K562 (cell line): ENCODE measurements around the gene ZNRD2. TPM values are rescaled to one million over a fixed set of nuclear protein-coding genes. Genes with fewer than 3 reads are reported as not detected.

Experiments used
- CEBPG ChIP-seq, 3 experiments: fragments of 200-800 bp in 1 of 3; sonication (Bioruptor generic) in 1 of 3; sonication (generic) in 1 of 3; formaldehyde crosslinking in 1 of 3; IDR thresholded peaks in 2 of 3; conservative IDR thresholded peaks in 1 of 3; 2 replicates each; pipeline versions ENCODE4 v1.6.1 to v1.8.0; 2016 to 2022; ENCODE audit warnings: missing compliant biosample characterization in 2 of 3, missing genetic modification characterization in 2 of 3, mild to moderate bottlenecking in 1 of 3, missing genetic modification reagents in 1 of 3
- E2F8 ChIP-seq: fragments of 450-650 bp; IDR thresholded peaks from 2 replicates; pipeline ENCODE4 v1.7.1; 2018; ENCODE audit warnings: mild to moderate bottlenecking, low read depth; ENCODE audit not compliant: partially characterized antibody
- HES1 ChIP-seq: fragments of 450-650 bp; IDR thresholded peaks from 2 replicates; pipeline ENCODE4 v1.6.1; 2016; ENCODE audit warnings: low read depth, mild to moderate bottlenecking, moderate library complexity
- MIER1 ChIP-seq: fragments of 450-650 bp; IDR thresholded peaks from 2 replicates; pipeline ENCODE4 v1.6.1; 2016; ENCODE audit warnings: antibody characterized with exemption, mild to moderate bottlenecking, low read depth
- MXD1 ChIP-seq: fragments of 250-450 bp; sonication (Bioruptor Pico); IDR thresholded peaks from 2 replicates; pipeline ENCODE4 v1.8.0; 2021; ENCODE audit warnings: borderline replicate concordance, mild to moderate bottlenecking, moderate library complexity; ENCODE audit not compliant: poor library complexity, severe bottlenecking
- NBN ChIP-seq: fragments of 450-650 bp; IDR thresholded peaks from 2 replicates; pipeline ENCODE4 v1.6.1; 2016; ENCODE audit warnings: low read depth, mild to moderate bottlenecking
- NR3C1 ChIP-seq: sonication (generic); formaldehyde crosslinking; IDR thresholded peaks from 2 replicates; pipeline ENCODE4 v1.8.1; 2022; ENCODE audit warnings: missing genetic modification reagents
- RBM22 ChIP-seq: fragments of 200-400 bp; formaldehyde crosslinking; IDR thresholded peaks from 2 replicates; pipeline ENCODE4 v1.6.1; 2018; ENCODE audit warnings: low read length, low read depth; ENCODE audit not compliant: poor library complexity, severe bottlenecking
- THRA ChIP-seq: fragments of 450-650 bp; IDR thresholded peaks from 2 replicates; pipeline ENCODE4 v1.6.1; 2017; ENCODE audit warnings: mild to moderate bottlenecking, moderate library complexity
- U2AF1 ChIP-seq: fragments of 200-400 bp; formaldehyde crosslinking; optimal IDR thresholded peaks from 2 replicates; pipeline ENCODE3; 2017; ENCODE audit warnings: mild to moderate bottlenecking, low read depth, low read length, moderate library complexity
- XRCC4 ChIP-seq: IDR thresholded peaks from one replicate; pipeline ENCODE4 v1.6.1; 2011; ENCODE audit not compliant: insufficient read depth, insufficient read length; ENCODE audit errors: extremely low read depth
- ZNF316 ChIP-seq: fragments of 450-650 bp; IDR thresholded peaks from 2 replicates; pipeline ENCODE4 v1.6.1; 2016
- ZNF398 ChIP-seq: fragments of 250-450 bp; sonication (Bioruptor Pico); IDR thresholded peaks from 2 replicates; pipeline ENCODE4 v1.8.0; 2021; ENCODE audit warnings: moderate library complexity, mild to moderate bottlenecking, inconsistent platforms
- ZNF764 ChIP-seq: fragments of 250-450 bp; sonication (Bioruptor Pico); IDR thresholded peaks from 2 replicates; pipeline ENCODE4 v1.4.0; 2020; ENCODE audit warnings: low read depth, mild to moderate bottlenecking, moderate library complexity
- polyA plus RNA-seq, 8 experiments: library from polyadenylated mRNA; depleted of rRNA in 4 of 8; stranded (reverse) in 5 of 8; unstranded in 3 of 8; fragments of >200 nt; fragmentation: Nextera tagmentation in 2 of 8; fragmentation: Illumina TruSeq in 1 of 8; extraction: Ambion mirVana in 2 of 8; extraction: Trizol in 1 of 8; gene quantifications; 2 replicates each; pipeline versions ENCODE4 v1.2.1 to v1.2.3, GENCODE V29; 2011 to 2014; ENCODE audit warnings: inconsistent platforms in 1 of 8, missing spikeins in 1 of 8
- total RNA-seq, 7 experiments: library from RNA; depleted of rRNA in 6 of 7; stranded (reverse); fragments of >200 nt in 6 of 7; fragmentation: Illumina TruSeq in 2 of 7; extraction: Trizol in 2 of 7; gene quantifications; 2 replicates each; pipeline versions ENCODE4 v1.2.1 to v1.2.3, GENCODE V29; 2011 to 2021; ENCODE audit warnings: low replicate concordance in 1 of 7
- TF ChIP-seq, protein P1 (sequence below): fragments of 250-450 bp; sonication (Bioruptor Pico); IDR thresholded peaks from 2 replicates; pipeline ENCODE4 v1.8.0; 2022; ENCODE audit warnings: moderate library complexity, mild to moderate bottlenecking, inconsistent platforms

The ZNRD2 gene
- total and polyA plus RNA-seq, 9 of the 15 experiments (the other 6 are each of a cell fraction or from before 2014, with no cell fraction given), result 13.4 to 129 (median 60.4) TPM

DNA sequence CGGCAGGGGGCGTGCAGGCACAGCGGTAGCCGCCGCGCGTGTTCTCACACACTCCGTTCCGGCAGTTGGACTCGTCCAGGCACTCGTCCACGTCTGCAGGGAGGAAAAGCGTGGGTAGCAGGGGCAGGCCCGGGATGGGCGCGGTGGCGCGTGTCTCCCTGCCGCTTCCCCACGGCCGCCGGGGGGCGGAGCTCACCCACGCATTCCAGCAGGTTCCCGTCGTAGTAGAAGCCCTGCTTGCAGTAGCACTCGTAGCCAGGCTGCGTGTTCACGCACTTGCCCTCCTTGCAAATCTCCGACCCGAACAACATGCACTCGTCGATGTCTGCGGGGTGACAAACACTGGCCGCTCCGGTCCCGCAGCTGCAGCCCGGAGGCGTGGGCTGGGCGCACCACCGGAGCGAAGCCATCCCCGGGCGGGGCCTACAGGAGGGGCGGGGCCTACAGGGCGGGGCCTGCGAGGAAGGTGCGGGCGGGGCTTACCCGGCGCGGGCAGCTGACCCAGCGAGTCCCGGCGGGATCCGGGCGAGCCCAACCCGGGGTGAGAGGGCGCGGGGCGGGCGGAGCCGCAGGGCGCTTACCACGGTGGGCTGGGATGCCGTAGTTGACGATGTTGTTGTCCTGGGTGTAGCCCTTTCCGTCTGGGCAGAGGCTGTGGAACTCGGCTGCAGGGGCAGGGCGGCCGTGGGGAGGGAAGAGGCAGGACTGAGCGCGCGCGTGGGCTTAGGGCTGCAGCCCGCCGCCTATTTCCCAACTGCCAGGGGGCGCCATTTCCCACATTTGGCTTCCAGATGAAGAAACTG, 29.8 kb upstream of the ZNRD2 start (continued):
- no peak for TF ChIP-seq U2AF1
- TF ChIP-seq CEBPG (CRISPR knock-in tag; IDR thresholded peaks at IDR 0.05), result peak; percentile 50; the same call in 1 of the 2 replicates
- TF ChIP-seq CEBPG (tag; conservative IDR thresholded peaks at IDR 0.05 in 1 of 2, IDR thresholded peaks at IDR 0.05 in 1 of 2), result peak in 1 of 2 experiments; percentile 70; a peak in 2 of 4 replicates
- no peak for TF ChIP-seq ZNF764 (CRISPR knock-in tag)
- no peak for TF ChIP-seq THRA
- no peak for TF ChIP-seq XRCC4
- TF ChIP-seq ZNF316, result peak; percentile 88
- TF ChIP-seq MXD1 (CRISPR knock-in tag), result no peak
- TF ChIP-seq RBM22, result no peak
- TF ChIP-seq NBN, result no peak
- no peak for TF ChIP-seq MIER1
- no peak for TF ChIP-seq ZNF398 (CRISPR knock-in tag)
- TF ChIP-seq, protein P1, sequence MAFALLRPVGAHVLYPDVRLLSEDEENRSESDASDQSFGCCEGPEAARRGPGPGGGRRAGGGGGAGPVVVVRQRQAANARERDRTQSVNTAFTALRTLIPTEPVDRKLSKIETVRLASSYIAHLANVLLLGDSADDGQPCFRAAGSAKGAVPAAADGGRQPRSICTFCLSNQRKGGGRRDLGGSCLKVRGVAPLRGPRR (CRISPR knock-in tag), result no peak
- TF ChIP-seq NR3C1, result 0 out of 2 replicates have a peak, but pooled peaks have one; percentile 16
- no peak for TF ChIP-seq HES1
- TF ChIP-seq E2F8, result no peak
